GM18909 (cell line): ENCODE measurements around the gene SMIM15.
"Not testable (repeated sequence)": the region's sequence is repeated elsewhere in the genome, so short reads cannot be mapped to it uniquely, and the experiment has no call there.

Experiments
- ATAC-seq: cut with Tn5 transposase; IDR thresholded peaks from one replicate; pipeline ENCODE4 v1.9.1; 2021; ENCODE audit warnings: mild to moderate bottlenecking; ENCODE audit not compliant: unreplicated experiment, poor library complexity

The SMIM15 gene

GRCh38 chr5:61162010-61162831 lies at the start of gene SMIM15:
Gene SMIM15, minus strand, starts transcription at chr5:61162468. Its CDS starts 2,297 bp downstream, at chr5:61160171.
- peak; percentile 98 for ATAC-seq

GRCh38 chr5:61207884-61208283 lies 45.6 kb upstream of the SMIM15 start:
- no peak for ATAC-seq

- ATAC-seq = no peak
These were observed 42.7 kb upstream of the SMIM15 start for GRCh38 chr5:61205013-61205412.

GRCh38 chr5:61202213-61202612 lies 39.9 kb upstream of the SMIM15 start:
- ATAC-seq = no peak

- ATAC-seq = no peak
These were observed 38.4 kb upstream of the SMIM15 start for GRCh38 chr5:61200582-61201155.

- no peak for ATAC-seq
These were observed 36.3 kb upstream of the SMIM15 start for GRCh38 chr5:61198606-61199005.

- ATAC-seq = not testable (repeated sequence)
These were observed 25.6 kb upstream of the SMIM15 start for GRCh38 chr5:61187826-61188225.

- not testable (repeated sequence) for ATAC-seq
These were observed 25.1 kb upstream of the SMIM15 start for GRCh38 chr5:61187352-61187751.

GRCh38 chr5:61186634-61187033 lies 24.4 kb upstream of the SMIM15 start:
- ATAC-seq = no peak

GRCh38 chr5:61184708-61185107 lies 22.4 kb upstream of the SMIM15 start:
- ATAC-seq = no peak

- ATAC-seq = no peak
These were observed 21.3 kb upstream of the SMIM15 start for GRCh38 chr5:61183538-61183937.

- ATAC-seq = no peak
These were observed 20.2 kb upstream of the SMIM15 start for GRCh38 chr5:61182449-61182848.

- no peak for ATAC-seq
These were observed 18.6 kb upstream of the SMIM15 start for GRCh38 chr5:61180886-61181285.

- no peak for ATAC-seq
These were observed 16.4 kb upstream of the SMIM15 start for GRCh38 chr5:61178702-61179101.

GRCh38 chr5:61177716-61178115 lies 15.4 kb upstream of the SMIM15 start:
- ATAC-seq = peak; percentile 84

GRCh38 chr5:61177070-61177469 lies 14.8 kb upstream of the SMIM15 start:
- ATAC-seq = no peak

GRCh38 chr5:61176631-61177030 lies 14.4 kb upstream of the SMIM15 start:
- ATAC-seq = no peak

- no peak for ATAC-seq
These were observed 9.2 kb upstream of the SMIM15 start for GRCh38 chr5:61171479-61171878.

GRCh38 chr5:61168951-61169350 lies 6.7 kb upstream of the SMIM15 start:
- ATAC-seq = no peak

GRCh38 chr5:61167382-61167781 lies 5.1 kb upstream of the SMIM15 start:
- ATAC-seq = no peak

GRCh38 chr5:61163905-61164304 lies 1.6 kb upstream of the SMIM15 start:
- no peak for ATAC-seq
